OCI-LY1 (cell line): ENCODE measurements around the gene MUC2.

Source experiments
- H2AFZ ChIP-seq: fragments of 200-600 bp; sonication (generic), shearing (Covaris generic); 2 replicates; pipeline ENCODE4 v1.6.0; 2014; ENCODE audit warnings: antibody characterized with exemption, mild to moderate bottlenecking, low read length
- H3F3A ChIP-seq: fragments of 200-600 bp; sonication (generic), shearing (Covaris generic); 2 replicates; pipeline ENCODE4 v1.6.0; 2014; ENCODE audit warnings: mild to moderate bottlenecking, antibody characterized with exemption, low read length, moderate library complexity; ENCODE audit not compliant: insufficient read depth
- H3K27ac ChIP-seq: fragments of 200-600 bp; sonication (generic); 2 replicates; pipeline ENCODE4 v1.5.1; 2014; ENCODE audit warnings: low read length, mixed run types, mild to moderate bottlenecking, low read depth; ENCODE audit not compliant: poor library complexity, severe bottlenecking
- H3K27me3 ChIP-seq: fragments of 200-600 bp; sonication (generic); 2 replicates; pipeline ENCODE4 v1.6.0; 2014; ENCODE audit warnings: antibody characterized with exemption, mild to moderate bottlenecking, low read length, moderate library complexity; ENCODE audit not compliant: insufficient read depth
- H3K36me3 ChIP-seq: fragments of 200-600 bp; sonication (generic); 2 replicates; pipeline ENCODE4 v1.6.1; 2014; ENCODE audit warnings: mild to moderate bottlenecking, antibody characterized with exemption, low read length, moderate library complexity, mixed read lengths; ENCODE audit not compliant: insufficient read depth
- H3K4me1 ChIP-seq: fragments of 200-600 bp; sonication (generic); 2 replicates; pipeline ENCODE4 v1.5.1; 2014; ENCODE audit warnings: mild to moderate bottlenecking, low read length, moderate library complexity; ENCODE audit not compliant: insufficient read depth, severe bottlenecking
- H3K4me2 ChIP-seq: fragments of 200-600 bp; sonication (generic), shearing (Covaris generic); 2 replicates; pipeline ENCODE4 v1.6.1; 2014; ENCODE audit warnings: low read length
- H3K4me3 ChIP-seq: fragments of 200-600 bp; sonication (generic); 2 replicates; pipeline ENCODE4 v1.5.1; 2014; ENCODE audit warnings: low read length, low read depth, mild to moderate bottlenecking, mixed read lengths; ENCODE audit not compliant: poor library complexity, severe bottlenecking
- H3K79me2 ChIP-seq: fragments of 200-600 bp; shearing (Covaris generic); 2 replicates; pipeline ENCODE4 v1.6.1; 2016; ENCODE audit warnings: mixed run types, low read length, mixed read lengths; ENCODE audit not compliant: insufficient read depth
- H3K9ac ChIP-seq: fragments of 200-600 bp; sonication (generic), shearing (Covaris generic); 2 replicates; pipeline ENCODE4 v1.6.1; 2014; ENCODE audit warnings: mild to moderate bottlenecking, low read length, mixed read lengths
- H3K9me2 ChIP-seq: fragments of 200-600 bp; sonication (generic), shearing (Covaris generic); 2 replicates; pipeline ENCODE4 v1.6.1; 2014; ENCODE audit warnings: low read depth, mild to moderate bottlenecking, low read length, mixed read lengths
- H3K9me3 ChIP-seq: fragments of 200-600 bp; shearing (Covaris generic); 2 replicates; pipeline ENCODE4 v1.6.1; 2014; ENCODE audit warnings: low read length, mixed read lengths
- H4K20me1 ChIP-seq: fragments of 200-600 bp; sonication (generic), shearing (Covaris generic); 2 replicates; pipeline ENCODE4 v1.6.0; 2016; ENCODE audit warnings: mild to moderate bottlenecking, low read length; ENCODE audit not compliant: insufficient read depth
- CTCF ChIP-seq: fragments of 200-600 bp; sonication (generic), shearing (Covaris generic); IDR thresholded peaks from 2 replicates; pipeline ENCODE4 v1.5.1; 2017; ENCODE audit warnings: mild to moderate bottlenecking, antibody characterized with exemption, low read length, moderate library complexity, mixed read lengths
- EZH2 ChIP-seq: fragments of 200-600 bp; sonication (generic), shearing (Covaris generic); IDR thresholded peaks from 2 replicates; pipeline ENCODE4 v1.8.0; 2017; ENCODE audit warnings: borderline replicate concordance, mixed run types, mild to moderate bottlenecking, antibody characterized with exemption, low read length, moderate library complexity, mixed read lengths

MUC2 gene

GRCh38 chr11:1089738-1090599 lies 15.3 kb downstream of the MUC2 start:
- no peak overlapping the region for H3K4me3 ChIP-seq
- H3K79me2 ChIP-seq, result no peaks in the 10 kb centered on the region
- no peak overlapping the region for H3K9ac ChIP-seq
- H2AFZ ChIP-seq, result no peak overlapping the region
- TF ChIP-seq EZH2 (no peak), CTCF (no peak)
- no peaks in the 10 kb centered on the region for H3K27me3 ChIP-seq
- H3K9me2 ChIP-seq, result no peaks in the 10 kb centered on the region
- no peaks in the 10 kb centered on the region for H3K36me3 ChIP-seq
- H3K9me3 ChIP-seq, result no peaks in the 10 kb centered on the region
- H3F3A ChIP-seq, result no peaks in the 10 kb centered on the region
- H4K20me1 ChIP-seq, result no peaks in the 10 kb centered on the region
- no peaks in the 10 kb centered on the region for H3K4me1 ChIP-seq
- H3K4me2 ChIP-seq, result no peak overlapping the region
- no peak overlapping the region for H3K27ac ChIP-seq

- Histone ChIP-seq H3K79me2 (no peaks in the 10 kb centered on the region), H3F3A (no peaks in the 10 kb centered on the region), H3K36me3 (no peaks in the 10 kb centered on the region), H3K9me2 (no peaks in the 10 kb centered on the region), H4K20me1 (no peaks in the 10 kb centered on the region), H3K4me3 (no peak overlapping the region), H3K4me2 (no peak overlapping the region), H3K9me3 (no peaks in the 10 kb centered on the region), H3K4me1 (no peaks in the 10 kb centered on the region), H3K27me3 (no peaks in the 10 kb centered on the region), H2AFZ (no peak overlapping the region), H3K9ac (no peak overlapping the region), H3K27ac (no peak overlapping the region)
- TF ChIP-seq EZH2 (no peak), CTCF (no peak)
These were observed 16.1 kb downstream of the MUC2 start for GRCh38 chr11:1090600-1091331.

- no peaks in the 10 kb centered on the region for H3K27me3 ChIP-seq
- no peaks in the 10 kb centered on the region for H3K4me1 ChIP-seq
- H3K9me2 ChIP-seq, result no peaks in the 10 kb centered on the region
- no peak overlapping the region for H3K9ac ChIP-seq
- H4K20me1 ChIP-seq, result no peaks in the 10 kb centered on the region
- H3K36me3 ChIP-seq, result no peaks in the 10 kb centered on the region
- no peak overlapping the region for H3K4me2 ChIP-seq
- TF ChIP-seq CTCF (no peak), EZH2 (no peak)
- no peak overlapping the region for H3K4me3 ChIP-seq
- no peaks in the 10 kb centered on the region for H3K79me2 ChIP-seq
- H3K9me3 ChIP-seq, result no peaks in the 10 kb centered on the region
- H3K27ac ChIP-seq, result no peak overlapping the region
- no peak overlapping the region for H2AFZ ChIP-seq
- H3F3A ChIP-seq, result no peaks in the 10 kb centered on the region
These were observed 16.8 kb downstream of the MUC2 start for GRCh38 chr11:1091332-1092083.
